G401 (cell line): ENCODE data around the gene DNAI2. TPM values are rescaled to one million over a fixed set of nuclear protein-coding genes. Genes with fewer than 3 reads are reported as not detected.
A peak's percentile ranks its signal among the peaks of the same experiment; 100 is the strongest.

Experiments
- DNase-seq: peaks from one replicate; pipeline ENCODE4 v3.0.0-alpha.2; 2015; ENCODE audit warnings: low spot score
- in situ Hi-C: cut with HindIII; loops from 2 replicates; pipeline ENCODE4 v1.10.0; 2016; ENCODE audit warnings: low sequenced_read_pairs, mixed read lengths
- total RNA-seq: library from RNA; depleted of rRNA; stranded (reverse); fragments of >200 nt; shearing (Covaris generic); gene quantifications from 2 replicates; pipeline ENCODE4 v1.2.3, GENCODE V29; 2014; rRNA removed

DNAI2 gene
- not detected in 2 replicates for total RNA-seq

- no peak for DNase-seq
- in situ Hi-C loops, result no loop called here
Observed at GRCh38 chr17:74274060-74274708, at the start of gene DNAI2. TSS of gene DNAI2 (plus strand) at chr17:74274234. CDS start at chr17:74281818, 7,584 bp downstream.

DNA sequence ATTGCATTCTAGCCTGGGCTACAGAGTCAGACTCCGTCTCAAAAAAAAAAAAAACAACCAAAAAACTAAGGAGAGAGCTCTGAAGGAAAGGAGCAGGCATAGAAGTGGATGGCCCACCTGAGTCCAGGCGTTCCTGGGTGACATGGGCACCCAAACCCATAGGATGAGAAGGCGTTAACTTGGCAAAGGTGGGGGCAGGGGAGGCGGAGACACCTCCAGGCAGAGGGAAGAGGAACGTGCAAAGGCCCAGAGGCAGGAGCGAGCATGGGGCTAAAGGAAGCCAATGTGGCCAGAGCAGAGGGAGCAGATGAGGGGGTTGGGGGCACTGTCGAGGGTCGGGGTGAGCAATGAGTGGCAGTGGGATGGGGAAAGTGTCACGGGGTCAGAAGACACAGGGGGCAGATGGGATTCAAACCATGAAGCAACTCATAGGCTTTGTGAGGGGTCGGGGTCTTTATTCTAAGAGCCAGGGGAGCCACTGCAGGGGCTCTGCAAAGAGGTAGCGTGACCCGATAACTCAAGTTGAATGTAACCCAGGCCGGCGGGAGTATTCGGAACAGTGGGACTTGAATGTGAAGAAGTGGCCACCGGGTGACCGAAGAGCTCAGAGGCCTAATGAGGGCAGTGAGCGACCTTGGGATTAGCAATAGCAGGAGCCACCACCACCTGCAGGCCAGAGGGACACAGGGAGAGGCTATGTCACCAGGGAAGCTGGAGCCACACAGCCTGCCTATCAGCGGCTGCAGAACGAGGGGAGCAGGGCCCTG lies 48.9 kb upstream of the DNAI2 start:
- no peak for DNase-seq
- in situ Hi-C loops, result no loop called here

GRCh38 chr17:74226252-74226651 lies 47.8 kb upstream of the DNAI2 start:
- in situ Hi-C loops, result no loop called here
- DNase-seq, result no peak

DNA sequence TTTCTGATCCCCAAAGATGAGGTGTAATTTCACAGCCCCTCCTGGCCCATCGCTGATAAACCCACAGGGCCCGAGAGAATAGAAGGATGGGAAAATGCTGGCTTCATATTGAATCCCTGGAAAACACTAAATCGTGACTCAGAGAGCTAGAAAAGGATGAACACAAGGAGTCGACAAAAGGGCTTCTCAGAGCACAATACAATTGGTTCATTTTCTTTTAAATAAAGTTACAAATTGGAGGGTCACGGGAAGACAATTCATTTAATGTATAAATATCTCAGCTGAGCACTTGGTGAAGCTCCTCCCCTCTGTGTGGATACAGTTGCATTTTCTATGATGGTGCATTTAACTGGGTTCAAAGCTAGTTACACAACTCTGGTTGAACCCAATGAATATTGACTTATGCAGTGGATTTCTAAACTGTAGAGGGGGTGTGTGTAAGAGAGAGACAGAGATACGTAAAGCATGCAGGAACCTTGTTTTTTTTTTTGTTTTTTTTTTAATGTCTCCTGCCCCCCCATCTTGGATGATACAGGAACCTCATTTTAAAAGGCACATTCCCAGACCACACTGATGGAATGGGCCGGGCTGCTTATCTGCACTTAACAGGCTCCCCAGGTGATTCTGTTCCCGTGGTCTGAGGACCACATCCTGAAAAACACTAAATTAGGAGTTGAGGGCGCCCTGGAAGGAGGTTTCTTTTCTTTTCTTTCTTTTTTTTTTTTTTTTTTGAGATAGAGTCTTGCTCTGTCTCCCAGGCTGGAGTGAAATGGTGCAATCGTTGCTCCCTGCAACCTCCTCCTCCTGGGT lies 46.6 kb upstream of the DNAI2 start:
- in situ Hi-C loops, result no loop called here
- DNase-seq, result no peak

GRCh38 chr17:74228306-74228978 lies 45.6 kb upstream of the DNAI2 start:
- no peak for DNase-seq
- in situ Hi-C loops, result no loop called here

DNA sequence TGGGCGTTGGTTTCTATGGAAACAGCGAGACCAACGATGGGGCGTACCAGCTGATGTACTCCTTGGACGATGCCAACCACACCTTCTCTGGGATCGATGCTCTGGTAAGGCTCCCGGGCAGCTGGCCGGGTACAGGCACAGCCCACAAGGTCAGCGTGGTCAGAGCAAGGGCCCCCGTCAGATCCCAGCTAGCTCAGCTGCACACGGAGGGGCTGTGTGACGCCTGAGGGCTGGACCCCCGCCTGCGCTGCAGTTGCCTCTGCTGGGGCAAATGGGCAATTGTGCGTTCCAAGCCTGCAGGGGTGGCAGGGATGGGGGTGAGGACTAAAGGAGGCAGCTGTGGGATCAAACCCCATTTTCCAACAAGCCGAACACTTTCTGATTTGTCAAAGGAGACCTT lies 43.1 kb upstream of the DNAI2 start:
- no peak for DNase-seq
- in situ Hi-C loops, result no loop called here

GRCh38 chr17:74231928-74232907 lies 41.8 kb upstream of the DNAI2 start:
- in situ Hi-C loops, result no loop called here
- no peak for DNase-seq

GRCh38 chr17:74233937-74234336 lies 40.1 kb upstream of the DNAI2 start:
- no peak for DNase-seq
- in situ Hi-C loops, result no loop called here

GRCh38 chr17:74234486-74234885 lies 39.5 kb upstream of the DNAI2 start:
- DNase-seq, result no peak
- in situ Hi-C loops, result no loop called here

GRCh38 chr17:74235040-74235581 lies 38.9 kb upstream of the DNAI2 start:
- in situ Hi-C loops, result no loop called here
- no peak for DNase-seq

DNA sequence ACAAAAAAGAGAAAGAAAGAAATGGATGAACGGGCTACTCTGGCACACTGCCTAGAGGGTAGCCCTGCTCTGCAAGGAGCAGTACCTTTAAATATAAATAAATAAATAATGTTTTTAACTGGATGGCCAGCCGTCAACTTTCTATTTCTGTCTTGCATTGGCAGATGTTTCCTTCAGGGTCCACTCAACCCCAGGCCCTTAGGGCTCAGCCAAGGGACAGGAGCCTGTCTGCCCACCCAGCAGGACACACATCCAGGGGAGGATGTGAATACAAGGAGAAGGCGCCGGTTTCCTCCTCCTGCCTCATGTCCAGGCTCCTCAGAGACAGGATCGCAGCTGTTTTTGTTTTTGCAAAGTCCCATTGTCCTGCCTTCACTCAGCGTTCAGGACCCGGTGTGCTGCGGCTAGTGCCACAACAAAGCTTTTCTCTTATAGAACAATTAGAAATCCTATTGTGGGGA lies 38.1 kb upstream of the DNAI2 start:
- DNase-seq, result no peak
- in situ Hi-C loops, result no loop called here

GRCh38 chr17:74237321-74237720 lies 36.7 kb upstream of the DNAI2 start:
- in situ Hi-C loops, result no loop called here
- no peak for DNase-seq

- in situ Hi-C loops, result no loop called here
- no peak for DNase-seq
Observed at GRCh38 chr17:74239172-74239571, 34.9 kb upstream of the DNAI2 start.

- no peak for DNase-seq
- in situ Hi-C loops, result no loop called here
Observed at GRCh38 chr17:74240618-74241205, 33.3 kb upstream of the DNAI2 start.

DNA sequence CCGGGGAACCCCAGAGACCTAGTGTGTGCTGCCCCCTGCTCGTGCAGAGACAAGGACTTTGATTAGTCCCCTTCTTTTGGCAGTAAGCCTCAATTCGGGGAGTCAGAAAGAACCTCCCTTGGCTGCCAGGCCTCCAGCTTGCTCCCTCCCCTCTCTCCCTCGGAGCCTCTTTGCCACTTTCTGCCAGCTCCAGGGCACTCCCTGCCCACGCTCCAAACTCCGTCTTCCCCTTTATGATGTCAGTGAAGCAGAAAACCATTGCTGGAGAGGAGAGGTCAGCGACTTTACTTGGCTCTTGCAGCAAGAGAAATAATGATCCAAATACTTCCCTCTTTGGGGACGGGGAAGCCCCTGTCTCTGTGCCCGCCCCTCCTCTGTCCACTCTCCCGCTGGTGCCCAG lies 32.6 kb upstream of the DNAI2 start:
- DNase-seq, result peak; percentile 20
- in situ Hi-C loops, result no loop called here

GRCh38 chr17:74241847-74242246 lies 32.2 kb upstream of the DNAI2 start:
- in situ Hi-C loops, result no loop called here
- DNase-seq, result no peak

DNA sequence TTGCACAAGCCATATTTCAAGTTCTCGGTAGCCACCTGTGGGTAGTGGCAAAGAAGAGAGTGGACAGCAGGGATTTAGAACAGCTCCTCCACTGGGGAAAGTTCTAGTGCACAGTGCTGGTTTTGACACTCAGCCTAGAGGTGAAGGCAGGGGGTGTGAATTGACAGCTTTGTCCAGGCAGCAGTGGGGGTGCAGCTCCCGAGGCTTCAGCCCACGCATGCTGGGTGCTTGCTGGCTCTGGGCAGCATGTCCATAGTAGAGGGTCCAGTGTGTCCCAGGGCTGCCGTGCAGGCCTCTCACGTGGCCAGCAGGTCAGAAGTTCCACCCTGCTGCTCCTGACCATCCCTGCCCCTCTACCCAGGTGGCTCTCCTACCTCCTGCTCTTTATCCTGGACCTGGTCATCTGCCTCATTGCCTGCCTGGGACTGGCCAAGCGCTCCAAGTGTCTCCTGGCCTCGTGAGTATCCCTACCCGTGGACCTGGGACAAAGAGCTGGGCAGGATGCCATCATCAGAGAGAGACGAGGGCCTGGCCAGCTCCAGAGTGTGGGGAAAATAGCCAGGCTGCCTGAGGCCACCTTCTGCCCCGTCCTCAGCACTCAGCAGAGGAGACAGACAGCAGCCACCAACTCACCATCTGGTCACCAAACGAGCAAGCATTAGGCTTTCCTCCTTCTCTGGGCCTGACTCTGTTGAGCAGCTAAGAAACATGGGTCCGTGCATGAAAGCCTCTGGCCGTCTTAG lies 30.9 kb upstream of the DNAI2 start:
- in situ Hi-C loops, result no loop called here
- DNase-seq, result peak; percentile 99
